GM19043 (cell line): Measurements from ENCODE around the gene CCDC57.

ENCODE experiments used
- ATAC-seq: cut with Tn5 transposase; IDR thresholded peaks from one replicate; pipeline ENCODE4 v1.9.1; 2021; ENCODE audit warnings: low read depth; ENCODE audit not compliant: unreplicated experiment

The CCDC57 gene

DNA sequence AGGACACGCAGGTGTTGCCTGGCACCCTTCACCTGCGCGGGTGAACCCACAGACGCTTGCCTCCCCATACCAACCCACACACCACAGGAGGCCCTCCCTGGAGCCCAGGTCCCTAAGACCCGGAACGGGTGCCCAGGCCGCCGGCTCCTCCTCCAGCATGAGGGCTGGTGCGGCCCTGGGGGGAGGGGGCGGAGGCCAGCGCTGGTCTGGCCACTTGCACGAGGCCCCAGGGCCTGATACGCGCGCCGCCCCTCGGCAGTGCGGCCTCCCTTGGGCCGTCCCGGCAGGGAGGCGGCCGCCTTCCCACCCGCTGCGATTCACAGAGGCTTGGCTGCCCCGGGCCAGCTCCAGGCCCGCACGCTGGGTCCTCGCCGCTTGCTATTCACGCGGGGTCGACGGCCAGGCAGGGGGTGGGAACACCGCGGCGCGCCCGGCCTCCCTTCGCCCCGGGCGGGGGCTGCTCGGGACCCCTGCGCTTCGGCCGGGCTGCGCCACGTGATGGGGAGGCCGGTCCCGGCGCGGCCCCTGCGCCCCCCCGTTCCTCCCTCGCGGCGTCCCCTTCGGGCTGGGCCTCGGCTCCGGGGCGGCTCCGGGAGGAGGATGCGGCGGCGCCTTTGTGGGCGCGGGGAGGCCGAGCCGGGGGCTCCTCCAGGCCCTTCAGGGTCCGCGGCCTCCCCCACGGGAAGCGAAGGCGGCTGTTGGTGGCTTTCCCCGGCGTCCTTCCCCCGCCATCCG, 115.3 kb downstream of the CCDC57 start:
- ATAC-seq = no peak

- ATAC-seq = no peak
Observed at GRCh38 chr17:82096709-82097183, 115.9 kb downstream of the CCDC57 start.

GRCh38 chr17:82095777-82096708, 116.6 kb downstream of the CCDC57 start:
- no peak for ATAC-seq

DNA sequence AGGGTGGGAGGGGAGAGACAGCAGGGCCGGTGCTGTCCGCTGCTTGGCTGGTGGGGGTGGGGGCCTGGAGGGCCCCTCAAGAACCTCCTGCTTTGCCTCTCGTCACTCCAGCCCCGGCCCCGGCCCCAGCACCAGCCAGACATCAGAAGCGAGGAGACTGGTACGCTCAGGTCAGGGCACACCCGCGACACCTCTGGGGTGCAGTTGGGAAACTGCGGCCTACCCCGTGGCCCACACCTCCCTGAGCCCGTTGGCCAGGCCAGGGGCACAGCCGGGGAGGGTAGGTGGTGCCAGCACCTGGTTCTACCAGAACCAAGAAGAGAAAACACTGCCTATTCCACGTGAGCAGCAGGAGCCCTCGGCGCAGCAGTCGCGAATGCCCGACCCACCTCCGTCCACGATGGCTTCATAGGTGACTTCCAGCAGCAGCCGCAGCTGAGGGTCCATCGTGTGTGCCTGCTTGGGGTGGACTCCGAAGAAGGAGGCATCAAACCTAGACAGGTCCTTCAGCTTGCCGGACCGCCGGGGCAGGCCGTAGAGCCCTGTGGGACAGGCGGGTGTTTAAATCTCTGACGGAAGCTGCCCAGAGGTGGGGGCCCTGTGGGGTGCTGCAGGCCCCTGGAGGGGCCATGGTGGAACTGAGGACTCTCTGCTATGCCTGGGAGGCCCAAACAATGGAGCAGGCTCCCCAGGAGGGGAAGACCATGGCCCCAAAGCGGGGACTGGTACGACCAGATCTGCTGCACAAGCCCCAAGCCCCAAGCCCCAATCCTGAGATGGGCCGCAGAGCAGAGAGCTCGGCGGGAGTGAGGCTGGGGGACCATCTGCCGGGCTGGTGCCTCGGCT, 117.5 kb downstream of the CCDC57 start:
- no peak for ATAC-seq

DNA sequence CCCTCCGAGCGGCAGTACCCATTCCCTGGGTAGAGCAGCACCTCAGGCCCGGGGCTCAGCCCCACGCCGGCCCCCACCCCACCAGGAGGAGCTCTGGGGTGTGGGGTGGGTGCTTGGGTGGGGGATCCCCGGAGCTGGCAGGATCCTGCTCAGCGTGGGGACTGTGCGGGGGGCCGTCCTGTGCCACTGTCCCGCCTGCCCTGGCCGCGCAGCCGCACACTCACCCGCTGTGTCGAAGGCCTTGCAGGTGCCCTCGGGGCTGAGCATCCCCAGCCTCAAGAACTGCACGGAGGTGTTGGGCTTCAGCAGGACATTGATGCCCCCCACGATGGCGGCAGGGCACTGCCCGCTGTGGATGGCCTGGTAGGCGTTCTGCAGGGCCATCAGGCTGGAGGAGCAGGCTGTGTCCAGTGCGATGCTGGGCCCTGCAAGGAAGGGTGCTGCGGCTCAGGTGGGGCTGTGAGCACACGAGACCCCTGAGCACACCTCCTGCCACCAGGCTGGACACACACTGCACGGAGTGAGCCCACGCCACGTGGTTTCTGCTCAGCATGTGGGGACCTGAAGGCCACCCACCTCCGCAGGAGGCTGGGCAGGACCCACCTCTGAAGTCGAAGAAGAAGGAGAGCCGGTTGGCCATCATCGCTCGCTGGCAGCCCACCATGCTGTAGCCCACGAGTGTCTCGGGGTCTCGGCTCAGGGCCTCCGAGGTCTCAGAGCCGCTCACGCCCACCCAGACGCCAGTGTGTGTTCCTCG, 119.5 kb downstream of the CCDC57 start:
- no peak for ATAC-seq

- ATAC-seq = no peak
Observed at GRCh38 chr17:82092628-82092994, 120.0 kb downstream of the CCDC57 start.

- ATAC-seq = no peak
Observed at GRCh38 chr17:82092094-82092586, 120.5 kb downstream of the CCDC57 start.

DNA sequence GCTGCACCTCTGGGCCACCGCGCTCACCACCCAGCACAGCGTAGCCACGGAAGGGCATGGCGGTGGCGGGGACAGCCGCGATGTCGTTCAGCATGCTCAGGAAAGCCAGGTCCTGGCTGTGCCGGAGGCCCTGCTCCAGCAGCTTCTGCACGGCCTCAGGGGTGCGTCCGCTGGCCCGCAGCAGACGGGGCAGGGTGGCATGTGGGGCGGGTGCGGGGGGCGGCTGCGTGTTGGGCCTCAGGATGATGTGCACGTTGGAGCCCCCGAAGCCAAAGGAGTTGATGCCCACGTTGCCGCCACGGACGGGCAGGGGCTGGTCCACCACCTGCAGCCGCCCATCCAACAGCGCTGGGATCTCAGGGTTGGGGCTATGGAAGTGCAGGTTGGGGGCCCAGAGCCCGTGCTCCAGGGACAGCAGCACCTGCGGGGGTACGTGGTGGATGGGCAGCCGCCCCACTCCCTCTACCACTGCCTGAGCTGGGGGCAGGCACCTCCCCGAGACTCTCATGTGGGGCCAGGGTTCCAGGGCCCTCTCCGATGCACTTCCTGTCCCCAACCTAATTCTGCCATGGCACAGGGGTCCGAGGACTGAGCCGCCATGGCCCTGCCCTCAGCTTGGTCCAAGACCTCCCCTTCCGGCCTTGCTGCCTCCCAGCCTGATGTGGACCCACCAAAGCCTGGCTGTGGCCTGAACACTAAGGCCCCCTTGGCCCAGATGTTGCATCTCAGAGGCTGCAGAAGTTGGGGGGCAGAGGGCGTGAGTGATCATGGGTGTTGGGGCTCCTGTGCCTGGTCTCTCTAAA, 121.2 kb downstream of the CCDC57 start:
- no peak for ATAC-seq

- ATAC-seq = no peak
Observed at GRCh38 chr17:82090549-82091263, 121.9 kb downstream of the CCDC57 start.

DNA sequence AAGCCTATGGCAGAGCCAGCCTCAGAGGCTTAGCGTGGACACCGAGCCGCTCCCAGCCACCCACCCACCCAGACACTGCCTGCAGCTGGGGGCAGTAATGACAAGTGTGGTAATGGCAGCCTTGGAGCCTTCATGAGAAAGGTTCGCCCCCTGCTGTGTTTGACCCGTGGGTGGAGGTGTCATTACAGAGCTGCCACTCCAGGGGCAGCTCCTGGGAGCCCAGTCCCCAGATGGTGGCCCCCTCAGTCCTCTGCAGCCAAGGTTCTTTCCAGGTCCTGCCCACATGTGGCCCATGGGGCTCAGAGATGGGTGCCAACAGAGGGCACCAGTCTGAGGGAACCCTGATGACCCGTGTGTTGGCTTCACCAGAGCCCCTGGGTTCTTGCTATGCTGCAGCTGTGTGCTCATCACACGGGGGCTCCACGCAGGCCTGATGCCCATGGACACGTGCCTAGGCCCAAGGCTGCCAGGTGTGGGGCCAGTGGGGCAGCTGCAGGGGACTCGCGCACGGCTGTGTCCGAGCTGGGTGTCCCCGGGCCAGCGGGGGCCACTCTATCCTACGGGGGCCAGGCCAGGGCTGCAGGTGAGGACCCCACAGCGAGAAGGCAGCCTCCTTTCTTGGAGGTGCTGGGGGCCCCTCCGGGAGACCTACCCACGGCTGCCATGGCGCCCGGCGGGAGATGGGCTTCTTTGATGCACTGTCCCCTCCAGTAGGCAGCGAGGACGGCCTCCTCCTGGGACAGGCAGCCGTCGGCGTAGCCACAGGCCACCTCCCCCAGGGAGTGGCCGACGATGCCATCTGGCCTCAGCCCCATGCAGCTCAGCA, 122.7 kb downstream of the CCDC57 start:
- no peak for ATAC-seq

DNA sequence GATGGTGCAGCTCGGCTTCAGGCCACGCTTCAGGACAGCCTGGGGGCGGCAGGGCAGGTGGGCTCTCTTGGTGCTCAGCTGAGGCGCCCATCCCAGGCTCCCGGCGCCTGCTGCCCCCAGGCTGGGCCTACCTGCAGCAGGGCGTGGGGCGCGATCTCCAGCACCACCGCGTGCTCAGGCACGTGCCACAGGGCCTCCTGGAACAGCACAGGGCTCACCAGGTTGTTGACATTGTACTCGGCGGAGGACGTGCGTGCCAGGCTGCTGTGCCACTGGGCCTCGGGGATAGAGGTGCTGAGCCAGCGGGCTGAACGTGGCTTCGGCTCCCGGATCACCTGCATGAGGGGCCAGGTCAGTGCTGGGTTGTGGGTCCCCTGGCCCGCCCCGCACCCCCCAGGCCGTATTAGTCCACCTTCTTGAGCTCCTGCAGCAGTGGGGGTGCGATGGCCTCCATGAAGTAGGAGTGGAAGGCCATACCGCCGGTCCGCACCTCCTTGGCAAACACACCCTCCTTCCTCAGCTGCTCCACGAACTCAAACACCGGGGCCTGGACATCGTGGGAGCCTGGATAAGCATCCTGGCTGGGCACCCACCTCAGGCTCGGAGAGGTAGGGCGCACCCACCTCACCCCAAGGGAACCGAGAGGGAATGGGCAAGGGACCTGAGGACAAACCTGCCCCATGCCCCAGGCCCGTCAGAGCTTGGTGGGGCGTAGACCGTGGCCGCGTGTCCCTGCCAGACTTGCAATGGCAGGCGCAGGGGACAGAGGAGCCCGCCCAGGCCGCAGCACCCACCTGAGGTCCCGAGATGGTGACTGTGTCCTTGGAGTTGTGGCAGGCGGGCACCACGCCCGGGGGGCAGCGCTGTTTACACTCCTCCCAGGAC, 123.6 kb downstream of the CCDC57 start:
- ATAC-seq = no peak

- ATAC-seq = no peak
Observed at GRCh38 chr17:82087961-82088837, 124.4 kb downstream of the CCDC57 start.

GRCh38 chr17:82086941-82087906, 125.4 kb downstream of the CCDC57 start:
- ATAC-seq = no peak

- ATAC-seq = no peak
Observed at GRCh38 chr17:82085931-82086764, 126.5 kb downstream of the CCDC57 start.
